ENCODE measurements around the gene ZNF511.

ZNF511 gene

GRCh38 chr10:133355991-133356390 lies 47.3 kb downstream of the ZNF511 start:
- no peak for DNase-seq

GRCh38 chr10:133356549-133357284 lies 48.0 kb downstream of the ZNF511 start:
- DNase-seq: no peak

GRCh38 chr10:133357285-133358161 lies 48.8 kb downstream of the ZNF511 start, which contains the start of gene FUOM:
Gene FUOM (minus strand): TSS chr10:133358019. CDS start chr10:133358007, 12 bp downstream.
- no peak for DNase-seq

- DNase-seq: no peak
Measured at GRCh38 chr10:133358162-133358924, 49.6 kb downstream of the ZNF511 start.

GRCh38 chr10:133358925-133359310 lies 50.2 kb downstream of the ZNF511 start:
- no peak for DNase-seq

GRCh38 chr10:133359554-133359971 lies 50.8 kb downstream of the ZNF511 start:
- DNase-seq: no peak

GRCh38 chr10:133359972-133360610 lies 51.4 kb downstream of the ZNF511 start:
- DNase-seq: no peak

- DNase-seq: no peak
Measured at GRCh38 chr10:133361227-133361626, 52.5 kb downstream of the ZNF511 start.

- DNase-seq: no peak
Measured at GRCh38 chr10:133361773-133362441, 53.2 kb downstream of the ZNF511 start.

Measured in amniotic stem cell (primary cell).